C4-2B (cell line): ENCODE data around the gene SPRR2G.

ENCODE experiments used
- CTCF ChIP-seq: fragments of 450-650 bp; conservative IDR thresholded peaks from 2 replicates; pipeline ENCODE4 v1.5.1; 2017; ENCODE audit warnings: mild to moderate bottlenecking
- ZFX ChIP-seq: fragments of 450-650 bp; IDR thresholded peaks from 2 replicates; pipeline ENCODE4 v1.6.1; 2017

GRCh38 chr1:153194331-153195050, 43.8 kb upstream of the SPRR2G start:
- TF ChIP-seq CTCF, result no peak
- no peak for TF ChIP-seq ZFX
